IMR-90 (cell line): ENCODE data around the gene CNST.

Experiments used
- ELK1 ChIP-seq: fragments of 150-350 bp; IDR thresholded peaks from 2 replicates; pipeline ENCODE4 v1.6.1; 2016; ENCODE audit warnings: low read depth, mild to moderate bottlenecking, low read length, moderate library complexity, borderline replicate concordance
- MAFK ChIP-seq: IDR thresholded peaks from 2 replicates; pipeline ENCODE4 v1.6.1; 2012; ENCODE audit warnings: low read depth, low read length, improper control_type of control experiment
- MAZ ChIP-seq: IDR thresholded peaks from 2 replicates; pipeline ENCODE4 v1.6.1; 2012; ENCODE audit warnings: low read depth, mild to moderate bottlenecking, low read length, improper control_type of control experiment, moderate library complexity, borderline replicate concordance
- MXI1 ChIP-seq: IDR thresholded peaks from 2 replicates; pipeline ENCODE4 v1.6.1; 2012; ENCODE audit warnings: low read depth, mild to moderate bottlenecking, low read length, moderate library complexity, borderline replicate concordance
- NFE2L2 ChIP-seq: fragments of 150-350 bp; IDR thresholded peaks from 2 replicates; pipeline ENCODE4 v1.6.1; 2016; ENCODE audit warnings: low read depth, mild to moderate bottlenecking, low read length
- POLR2A ChIP-seq: IDR thresholded peaks from 2 replicates; pipeline ENCODE4 v1.6.1; 2012; ENCODE audit warnings: mild to moderate bottlenecking, low read depth, low read length
- RAD21 ChIP-seq: IDR thresholded peaks from 2 replicates; pipeline ENCODE4 v1.6.1; 2012; ENCODE audit warnings: low read length, improper control_type of control experiment
- RCOR1 ChIP-seq: IDR thresholded peaks from 2 replicates; pipeline ENCODE4 v1.6.1; 2012; ENCODE audit warnings: mild to moderate bottlenecking, low read length, improper control_type of control experiment; ENCODE audit not compliant: insufficient replicate concordance
- SMC3 ChIP-seq: fragments of 150-350 bp; IDR thresholded peaks from 2 replicates; pipeline ENCODE4 v1.6.1; 2016; ENCODE audit warnings: low read depth, mild to moderate bottlenecking, antibody characterized with exemption, low read length, moderate library complexity
- TF ChIP-seq, protein P1 (sequence below): conservative IDR thresholded peaks from 2 replicates; pipeline ENCODE4 v1.5.1; 2012; ENCODE audit warnings: mild to moderate bottlenecking, low read depth, low read length, improper control_type of control experiment
- TF ChIP-seq, protein P2 (sequence below): fragments of 150-350 bp; IDR thresholded peaks from 2 replicates; pipeline ENCODE4 v1.6.1; 2017; ENCODE audit warnings: mild to moderate bottlenecking, antibody characterized with exemption, low read length, low read depth

DNA sequence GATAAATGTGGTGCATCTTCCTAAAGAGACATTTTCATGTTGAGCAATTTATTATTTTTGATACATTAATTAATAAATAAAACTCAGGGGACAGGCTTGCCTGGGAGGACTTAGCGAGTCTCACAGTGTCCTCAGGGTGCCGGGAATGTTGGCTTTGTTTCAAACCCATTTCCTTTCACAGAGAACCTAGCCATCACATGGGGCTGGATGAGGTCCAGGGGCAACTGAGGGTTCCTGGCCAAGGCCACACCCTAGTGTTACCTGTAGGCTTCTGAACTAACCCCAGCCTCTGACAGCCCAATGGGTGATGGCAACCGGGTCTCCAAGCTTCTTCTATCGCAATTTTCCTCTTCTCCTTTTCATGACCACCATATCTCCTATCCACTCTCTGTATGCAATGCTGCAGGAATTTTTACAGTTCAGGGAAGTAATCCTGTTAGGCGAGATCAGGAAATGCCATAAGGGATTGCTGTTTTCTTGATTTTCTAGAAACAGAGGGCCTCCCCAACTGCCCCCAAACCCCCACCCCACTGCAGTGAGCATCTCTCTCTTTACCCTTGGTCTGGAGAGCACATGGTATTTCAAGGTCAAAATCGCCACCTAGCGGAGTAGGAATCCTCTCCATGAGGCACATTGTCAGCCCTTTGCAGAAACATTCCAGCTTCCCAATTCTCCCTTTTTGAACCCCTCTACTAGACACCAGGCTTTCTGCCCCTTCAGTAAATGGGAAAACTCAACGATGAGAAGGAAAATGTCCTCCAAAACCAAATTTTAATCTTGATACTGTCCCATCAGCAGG lies 37.1 kb upstream of the CNST start:
- TF ChIP-seq POLR2A, result no peak
- TF ChIP-seq, protein P1, sequence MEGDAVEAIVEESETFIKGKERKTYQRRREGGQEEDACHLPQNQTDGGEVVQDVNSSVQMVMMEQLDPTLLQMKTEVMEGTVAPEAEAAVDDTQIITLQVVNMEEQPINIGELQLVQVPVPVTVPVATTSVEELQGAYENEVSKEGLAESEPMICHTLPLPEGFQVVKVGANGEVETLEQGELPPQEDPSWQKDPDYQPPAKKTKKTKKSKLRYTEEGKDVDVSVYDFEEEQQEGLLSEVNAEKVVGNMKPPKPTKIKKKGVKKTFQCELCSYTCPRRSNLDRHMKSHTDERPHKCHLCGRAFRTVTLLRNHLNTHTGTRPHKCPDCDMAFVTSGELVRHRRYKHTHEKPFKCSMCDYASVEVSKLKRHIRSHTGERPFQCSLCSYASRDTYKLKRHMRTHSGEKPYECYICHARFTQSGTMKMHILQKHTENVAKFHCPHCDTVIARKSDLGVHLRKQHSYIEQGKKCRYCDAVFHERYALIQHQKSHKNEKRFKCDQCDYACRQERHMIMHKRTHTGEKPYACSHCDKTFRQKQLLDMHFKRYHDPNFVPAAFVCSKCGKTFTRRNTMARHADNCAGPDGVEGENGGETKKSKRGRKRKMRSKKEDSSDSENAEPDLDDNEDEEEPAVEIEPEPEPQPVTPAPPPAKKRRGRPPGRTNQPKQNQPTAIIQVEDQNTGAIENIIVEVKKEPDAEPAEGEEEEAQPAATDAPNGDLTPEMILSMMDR, result no peak
- no peak for TF ChIP-seq ELK1
- TF ChIP-seq RAD21, result no peak
- TF ChIP-seq NFE2L2, result no peak
- TF ChIP-seq, protein P2, sequence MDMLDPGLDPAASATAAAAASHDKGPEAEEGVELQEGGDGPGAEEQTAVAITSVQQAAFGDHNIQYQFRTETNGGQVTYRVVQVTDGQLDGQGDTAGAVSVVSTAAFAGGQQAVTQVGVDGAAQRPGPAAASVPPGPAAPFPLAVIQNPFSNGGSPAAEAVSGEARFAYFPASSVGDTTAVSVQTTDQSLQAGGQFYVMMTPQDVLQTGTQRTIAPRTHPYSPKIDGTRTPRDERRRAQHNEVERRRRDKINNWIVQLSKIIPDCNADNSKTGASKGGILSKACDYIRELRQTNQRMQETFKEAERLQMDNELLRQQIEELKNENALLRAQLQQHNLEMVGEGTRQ, result no peak
- TF ChIP-seq SMC3, result no peak
- TF ChIP-seq RCOR1, result no peak
- TF ChIP-seq MAZ, result no peak
- no peak for TF ChIP-seq MXI1
- TF ChIP-seq MAFK, result no peak
